WTC11 (cell line): ENCODE measurements around the gene CDK3. TPM values are rescaled to one million over a fixed set of nuclear protein-coding genes. Genes with fewer than 3 reads are reported as not detected.

Experiments used
- ATAC-seq: fragments of 200-7000 bp; cut with Tn5 transposase; 2 replicates; pipeline ENCODE4 v1.10.0; 2021; ENCODE audit warnings: mild to moderate bottlenecking, moderate library complexity
- CTCF ChIA-PET: fragments of 300-600 bp; sonication (Branson Sonifier 250); formaldehyde crosslinking; loops from one replicate; lab custom pipeline; 2021; ENCODE audit warnings: antibody characterized with exemption; lab: Charles Lee
- POLR2A ChIA-PET: fragments of 350-600 bp; sonication (Branson Sonifier 250); formaldehyde crosslinking; loops from one replicate; lab custom pipeline; 2021; ENCODE audit warnings: antibody characterized with exemption; lab: Charles Lee
- DNase-seq: peaks from one replicate; pipeline ENCODE4 v3.0.0; 2021; ENCODE audit warnings: low spot score
- H3K27ac Mint-ChIP-seq: 2 replicates; pipeline ENCODE4 v1.8.0; 2021; ENCODE audit warnings: mixed read lengths
- H3K27me3 Mint-ChIP-seq: 2 replicates; pipeline ENCODE4 v1.8.0; 2021; ENCODE audit warnings: low read depth, mild to moderate bottlenecking, moderate library complexity, mixed read lengths
- H3K36me3 Mint-ChIP-seq: 2 replicates; pipeline ENCODE4 v1.8.0; 2021; ENCODE audit warnings: mixed read lengths
- H3K4me1 Mint-ChIP-seq: 2 replicates; pipeline ENCODE4 v1.8.0; 2022; ENCODE audit warnings: mixed read lengths
- H3K4me3 Mint-ChIP-seq: 2 replicates; pipeline ENCODE4 v1.8.0; 2021; ENCODE audit warnings: mild to moderate bottlenecking, moderate library complexity, mixed read lengths
- H3K9me3 Mint-ChIP-seq: 2 replicates; pipeline ENCODE4 v1.8.0; 2021; ENCODE audit warnings: mixed read lengths
- ARID4B ChIP-seq: sonication (generic); formaldehyde crosslinking; IDR thresholded peaks from 2 replicates; pipeline ENCODE4 v1.8.0; 2023; ENCODE audit warnings: missing genetic modification reagents, mild to moderate bottlenecking, borderline replicate concordance
- CBFB ChIP-seq: sonication (generic); formaldehyde crosslinking; IDR thresholded peaks from 2 replicates; pipeline ENCODE4 v1.8.1; 2022; ENCODE audit warnings: mild to moderate bottlenecking, low read depth, missing genetic modification reagents
- CREM ChIP-seq: sonication (generic); formaldehyde crosslinking; IDR thresholded peaks from 2 replicates; pipeline ENCODE4 v1.8.1; 2022; ENCODE audit warnings: mild to moderate bottlenecking, missing genetic modification reagents, moderate library complexity
- E2F1 ChIP-seq: sonication (generic); formaldehyde crosslinking; IDR thresholded peaks from 2 replicates; pipeline ENCODE4 v1.8.0; 2022; ENCODE audit warnings: mild to moderate bottlenecking, missing genetic modification reagents
- ELF4 ChIP-seq: sonication (generic); formaldehyde crosslinking; IDR thresholded peaks from 2 replicates; pipeline ENCODE4 v1.8.1; 2022; ENCODE audit warnings: low read depth, mild to moderate bottlenecking, moderate library complexity, missing genetic modification reagents
- GABPB1 ChIP-seq: sonication (generic); formaldehyde crosslinking; IDR thresholded peaks from 2 replicates; pipeline ENCODE4 v1.8.1; 2023; ENCODE audit warnings: mild to moderate bottlenecking, missing genetic modification reagents
- GTF2I ChIP-seq: fragments of 250-450 bp; sonication (Bioruptor Pico); conservative IDR thresholded peaks from 2 replicates; pipeline ENCODE4 v1.4.0; 2021; ENCODE audit warnings: mild to moderate bottlenecking
- IRF1 ChIP-seq: sonication (generic); formaldehyde crosslinking; IDR thresholded peaks from 2 replicates; pipeline ENCODE4 v1.8.0; 2023; ENCODE audit warnings: missing genetic modification reagents
- KAT7 ChIP-seq: sonication (generic); formaldehyde crosslinking; IDR thresholded peaks from 2 replicates; pipeline ENCODE4 v1.8.1; 2023; ENCODE audit warnings: missing genetic modification reagents, mild to moderate bottlenecking, borderline replicate concordance
- MAX ChIP-seq: sonication (generic); formaldehyde crosslinking; IDR thresholded peaks from 2 replicates; pipeline ENCODE4 v1.8.0; 2022; ENCODE audit warnings: mild to moderate bottlenecking, missing genetic modification reagents
- TEAD4 ChIP-seq: sonication (generic); formaldehyde crosslinking; IDR thresholded peaks from 2 replicates; pipeline ENCODE4 v1.8.0; 2022; ENCODE audit warnings: mild to moderate bottlenecking, missing genetic modification reagents
- USF1 ChIP-seq: sonication (generic); formaldehyde crosslinking; IDR thresholded peaks from 2 replicates; pipeline ENCODE4 v1.8.0; 2022; ENCODE audit warnings: mild to moderate bottlenecking, missing genetic modification reagents
- ZNF232 ChIP-seq: sonication (generic); formaldehyde crosslinking; IDR thresholded peaks from 2 replicates; pipeline ENCODE4 v1.8.0; 2022; ENCODE audit warnings: mild to moderate bottlenecking, missing genetic modification reagents
- ZNF671 ChIP-seq: fragments of 250-450 bp; sonication (Bioruptor Pico); IDR thresholded peaks from 2 replicates; pipeline ENCODE4 v1.8.0; 2021; ENCODE audit warnings: mild to moderate bottlenecking
- ZSCAN18 ChIP-seq: fragments of 250-450 bp; sonication (Bioruptor Pico); IDR thresholded peaks from 2 replicates; pipeline ENCODE4 v2.1.2; 2022; ENCODE audit warnings: mild to moderate bottlenecking, moderate library complexity
- total RNA-seq: library from RNA; stranded (reverse); gene quantifications from 3 replicates; pipeline ENCODE4 v1.2.3, GENCODE V29; 2021
- TF ChIP-seq, protein P1 (sequence below): sonication (generic); formaldehyde crosslinking; IDR thresholded peaks from 2 replicates; pipeline ENCODE4 v1.8.1; 2023; ENCODE audit warnings: mild to moderate bottlenecking, missing genetic modification reagents, moderate library complexity
- TF ChIP-seq, protein P2 (sequence below): sonication (generic); formaldehyde crosslinking; IDR thresholded peaks from 2 replicates; pipeline ENCODE4 v1.8.1; 2022; ENCODE audit warnings: low read depth, mild to moderate bottlenecking, moderate library complexity, missing genetic modification reagents, borderline replicate concordance
- TF ChIP-seq, protein P3 (sequence below): fragments of 250-450 bp; sonication (Bioruptor Pico); IDR thresholded peaks from 2 replicates; pipeline ENCODE4 v1.9.0; 2021; ENCODE audit warnings: mild to moderate bottlenecking

Gene CDK3
- total RNA-seq, 1 experiment from 2014 or later: 9.5 TPM

DNA sequence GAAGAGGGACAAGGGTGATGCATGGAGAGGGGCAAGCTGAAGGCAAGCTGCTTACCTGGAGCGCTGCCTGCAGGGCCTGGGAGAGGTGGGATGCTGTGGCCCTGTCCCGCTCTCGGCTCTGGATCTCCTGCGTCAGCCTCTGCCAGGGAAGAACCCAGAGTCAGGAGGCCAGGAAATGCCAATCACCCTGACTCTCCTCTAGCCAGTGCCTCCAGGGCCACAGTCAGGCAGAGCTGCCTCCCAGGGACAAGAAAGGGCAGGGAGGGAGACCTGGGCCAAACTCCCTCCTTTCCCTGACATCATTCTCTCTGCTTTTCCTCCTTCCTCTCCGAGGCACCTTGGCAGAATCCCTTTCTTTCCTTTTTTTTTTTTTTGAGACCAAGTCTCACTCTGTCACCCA, 11.3 kb downstream of the CDK3 start:
- no peak overlapping the region for H3K4me3 Mint-ChIP-seq
- peaks cover 6% of the 10 kb centered on the region; the same call in 1 of the 2 replicates for H3K9me3 Mint-ChIP-seq
- 0 out of 2 replicates have a peak, but pooled peaks cover 2% of the 10 kb centered on the region for H3K4me1 Mint-ChIP-seq
- no peaks in the 10 kb centered on the region for H3K36me3 Mint-ChIP-seq
- TF ChIP-seq GTF2I (CRISPR knock-in tag) (no peak), USF1 (CRISPR knock-in tag) (no peak), ELF4 (CRISPR knock-in tag) (no peak), MAX (CRISPR knock-in tag) (no peak), ARID4B (no peak), CBFB (CRISPR knock-in tag) (no peak), CREM (CRISPR knock-in tag) (no peak), ZNF232 (CRISPR knock-in tag) (no peak), ZSCAN18 (no peak), E2F1 (no peak), TEAD4 (CRISPR knock-in tag) (no peak)
- TF ChIP-seq, protein P1, sequence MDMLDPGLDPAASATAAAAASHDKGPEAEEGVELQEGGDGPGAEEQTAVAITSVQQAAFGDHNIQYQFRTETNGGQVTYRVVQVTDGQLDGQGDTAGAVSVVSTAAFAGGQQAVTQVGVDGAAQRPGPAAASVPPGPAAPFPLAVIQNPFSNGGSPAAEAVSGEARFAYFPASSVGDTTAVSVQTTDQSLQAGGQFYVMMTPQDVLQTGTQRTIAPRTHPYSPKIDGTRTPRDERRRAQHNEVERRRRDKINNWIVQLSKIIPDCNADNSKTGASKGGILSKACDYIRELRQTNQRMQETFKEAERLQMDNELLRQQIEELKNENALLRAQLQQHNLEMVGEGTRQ (CRISPR knock-in tag): no peak
- TF ChIP-seq, protein P2, sequence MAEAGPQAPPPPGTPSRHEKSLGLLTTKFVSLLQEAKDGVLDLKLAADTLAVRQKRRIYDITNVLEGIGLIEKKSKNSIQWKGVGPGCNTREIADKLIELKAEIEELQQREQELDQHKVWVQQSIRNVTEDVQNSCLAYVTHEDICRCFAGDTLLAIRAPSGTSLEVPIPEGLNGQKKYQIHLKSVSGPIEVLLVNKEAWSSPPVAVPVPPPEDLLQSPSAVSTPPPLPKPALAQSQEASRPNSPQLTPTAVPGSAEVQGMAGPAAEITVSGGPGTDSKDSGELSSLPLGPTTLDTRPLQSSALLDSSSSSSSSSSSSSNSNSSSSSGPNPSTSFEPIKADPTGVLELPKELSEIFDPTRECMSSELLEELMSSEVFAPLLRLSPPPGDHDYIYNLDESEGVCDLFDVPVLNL (CRISPR knock-in tag): no peak
- CTCF ChIA-PET: interaction anchor here (0.6 to 7.6 kb wide), 8 partner anchors 13 to 268 kb away, joined by 3 to 112 read pairs (median 6); partner anchors contain the start of genes CDK3, GALR2 and MRPL38
- ATAC-seq: no peak
- no peak overlapping the region for H3K27ac Mint-ChIP-seq
- no peak for DNase-seq
- H3K27me3 Mint-ChIP-seq: no peaks in the 10 kb centered on the region
- POLR2A ChIA-PET: no interaction called here

DNA sequence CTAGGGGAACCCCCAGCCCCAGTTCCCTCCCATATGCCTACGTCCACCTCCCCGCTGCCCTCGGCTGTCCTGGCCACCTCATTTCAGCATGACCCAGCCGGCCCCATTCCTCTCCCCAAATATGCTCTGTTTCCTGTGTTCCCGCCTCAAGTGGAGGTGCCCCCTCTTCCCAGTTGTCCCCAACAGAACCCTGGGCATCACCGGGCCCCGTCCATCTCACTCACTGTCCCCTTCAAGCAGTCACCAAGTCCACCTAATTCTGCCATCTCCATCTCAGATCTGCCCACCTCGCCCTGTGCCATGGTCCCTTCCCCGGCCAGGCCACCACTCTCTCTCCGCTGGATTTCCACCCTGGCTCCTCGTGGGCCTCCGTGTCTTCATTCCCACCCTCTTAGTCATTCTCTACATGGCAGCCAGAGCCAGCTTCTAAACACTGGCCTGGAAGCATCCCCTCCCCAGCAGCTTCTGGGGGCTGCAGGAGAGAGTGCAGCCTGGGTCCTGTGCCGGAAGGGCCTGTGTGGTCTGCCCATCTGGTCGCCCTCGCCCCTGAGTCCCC, 12.8 kb downstream of the CDK3 start:
- CTCF ChIA-PET: interaction anchor here (0.5 to 7.6 kb wide), 81 partner anchors 9 to 543 kb away, joined by 3 to 112 read pairs (median 6); partner anchors contain the start of genes ACOX1, CDK3, EXOC7 and GALK1
- DNase-seq (no peak), ATAC-seq (no peak)
- H3K36me3 Mint-ChIP-seq: no peaks in the 10 kb centered on the region
- H3K27me3 Mint-ChIP-seq: no peaks in the 10 kb centered on the region
- peaks cover 6% of the 10 kb centered on the region; the same call in 1 of the 2 replicates for H3K9me3 Mint-ChIP-seq
- POLR2A ChIA-PET: interaction anchor here (1.1 to 1.3 kb wide), 2 partner anchors 108 to 109 kb away, joined by 4 to 5 read pairs; partner anchors contain the start of gene MRPL38
- H3K4me3 Mint-ChIP-seq: no peak overlapping the region
- 0 out of 2 replicates have a peak, but pooled peaks cover 2% of the 10 kb centered on the region for H3K4me1 Mint-ChIP-seq
- H3K27ac Mint-ChIP-seq: no peak overlapping the region; the same call in 1 of the 2 replicates
- no peak for TF ChIP-seq IRF1 (CRISPR knock-in tag)
- no peak for TF ChIP-seq E2F1
- no peak for TF ChIP-seq GABPB1 (CRISPR knock-in tag)
- TF ChIP-seq, protein P3, sequence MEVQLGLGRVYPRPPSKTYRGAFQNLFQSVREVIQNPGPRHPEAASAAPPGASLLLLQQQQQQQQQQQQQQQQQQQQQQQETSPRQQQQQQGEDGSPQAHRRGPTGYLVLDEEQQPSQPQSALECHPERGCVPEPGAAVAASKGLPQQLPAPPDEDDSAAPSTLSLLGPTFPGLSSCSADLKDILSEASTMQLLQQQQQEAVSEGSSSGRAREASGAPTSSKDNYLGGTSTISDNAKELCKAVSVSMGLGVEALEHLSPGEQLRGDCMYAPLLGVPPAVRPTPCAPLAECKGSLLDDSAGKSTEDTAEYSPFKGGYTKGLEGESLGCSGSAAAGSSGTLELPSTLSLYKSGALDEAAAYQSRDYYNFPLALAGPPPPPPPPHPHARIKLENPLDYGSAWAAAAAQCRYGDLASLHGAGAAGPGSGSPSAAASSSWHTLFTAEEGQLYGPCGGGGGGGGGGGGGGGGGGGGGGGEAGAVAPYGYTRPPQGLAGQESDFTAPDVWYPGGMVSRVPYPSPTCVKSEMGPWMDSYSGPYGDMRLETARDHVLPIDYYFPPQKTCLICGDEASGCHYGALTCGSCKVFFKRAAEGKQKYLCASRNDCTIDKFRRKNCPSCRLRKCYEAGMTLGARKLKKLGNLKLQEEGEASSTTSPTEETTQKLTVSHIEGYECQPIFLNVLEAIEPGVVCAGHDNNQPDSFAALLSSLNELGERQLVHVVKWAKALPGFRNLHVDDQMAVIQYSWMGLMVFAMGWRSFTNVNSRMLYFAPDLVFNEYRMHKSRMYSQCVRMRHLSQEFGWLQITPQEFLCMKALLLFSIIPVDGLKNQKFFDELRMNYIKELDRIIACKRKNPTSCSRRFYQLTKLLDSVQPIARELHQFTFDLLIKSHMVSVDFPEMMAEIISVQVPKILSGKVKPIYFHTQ (CRISPR knock-in tag): no peak
- TF ChIP-seq CBFB (CRISPR knock-in tag): no peak
- TF ChIP-seq KAT7 (CRISPR knock-in tag): no peak
- no peak for TF ChIP-seq ZNF671 (CRISPR knock-in tag)
